GM04503 (cell line): Measurements from ENCODE around the gene DLG3.

ENCODE experiments used
- DNase-seq: peaks from one replicate; pipeline ENCODE4 v3.0.0-alpha.2; 2012; ENCODE audit warnings: low read depth

DLG3 gene

GRCh38 chrX:70437921-70438665, 6.5 kb upstream of the DLG3 start:
- DNase-seq, result no peak

GRCh38 chrX:70439016-70439415, 5.6 kb upstream of the DLG3 start:
- DNase-seq, result no peak

GRCh38 chrX:70442224-70442623, 2.4 kb upstream of the DLG3 start:
- DNase-seq, result no peak

GRCh38 chrX:70444946-70445656, 466 bp downstream of the DLG3 start:
- DNase-seq, result no peak

GRCh38 chrX:70445951-70446350, 1.3 kb downstream of the DLG3 start:
- DNase-seq, result no peak

- DNase-seq, result no peak
Measured at GRCh38 chrX:70446380-70447350, 2.0 kb downstream of the DLG3 start.

GRCh38 chrX:70449457-70449966, 4.9 kb downstream of the DLG3 start:
- no peak for DNase-seq

- no peak for DNase-seq
Measured at GRCh38 chrX:70452143-70452733, 7.6 kb downstream of the DLG3 start.

GRCh38 chrX:70453024-70453618, 8.5 kb downstream of the DLG3 start:
- DNase-seq, result no peak

GRCh38 chrX:70454441-70455365, 10.1 kb downstream of the DLG3 start:
- DNase-seq, result no peak

GRCh38 chrX:70455366-70456202, 10.9 kb downstream of the DLG3 start:
- no peak for DNase-seq

- DNase-seq, result no peak
Measured at GRCh38 chrX:70456256-70456655, 11.6 kb downstream of the DLG3 start.

GRCh38 chrX:70461026-70461425, 16.4 kb downstream of the DLG3 start:
- no peak for DNase-seq

GRCh38 chrX:70464051-70464450, 19.4 kb downstream of the DLG3 start:
- DNase-seq, result no peak

- no peak for DNase-seq
Measured at GRCh38 chrX:70466968-70467367, 22.3 kb downstream of the DLG3 start.

GRCh38 chrX:70468709-70469108, 24.1 kb downstream of the DLG3 start:
- no peak for DNase-seq

GRCh38 chrX:70470850-70471289, 26.2 kb downstream of the DLG3 start:
- DNase-seq, result no peak

- DNase-seq, result no peak
Measured at GRCh38 chrX:70476166-70476933, 31.7 kb downstream of the DLG3 start.
